ENCODE results near the gene F11R.

F11R gene

DNA sequence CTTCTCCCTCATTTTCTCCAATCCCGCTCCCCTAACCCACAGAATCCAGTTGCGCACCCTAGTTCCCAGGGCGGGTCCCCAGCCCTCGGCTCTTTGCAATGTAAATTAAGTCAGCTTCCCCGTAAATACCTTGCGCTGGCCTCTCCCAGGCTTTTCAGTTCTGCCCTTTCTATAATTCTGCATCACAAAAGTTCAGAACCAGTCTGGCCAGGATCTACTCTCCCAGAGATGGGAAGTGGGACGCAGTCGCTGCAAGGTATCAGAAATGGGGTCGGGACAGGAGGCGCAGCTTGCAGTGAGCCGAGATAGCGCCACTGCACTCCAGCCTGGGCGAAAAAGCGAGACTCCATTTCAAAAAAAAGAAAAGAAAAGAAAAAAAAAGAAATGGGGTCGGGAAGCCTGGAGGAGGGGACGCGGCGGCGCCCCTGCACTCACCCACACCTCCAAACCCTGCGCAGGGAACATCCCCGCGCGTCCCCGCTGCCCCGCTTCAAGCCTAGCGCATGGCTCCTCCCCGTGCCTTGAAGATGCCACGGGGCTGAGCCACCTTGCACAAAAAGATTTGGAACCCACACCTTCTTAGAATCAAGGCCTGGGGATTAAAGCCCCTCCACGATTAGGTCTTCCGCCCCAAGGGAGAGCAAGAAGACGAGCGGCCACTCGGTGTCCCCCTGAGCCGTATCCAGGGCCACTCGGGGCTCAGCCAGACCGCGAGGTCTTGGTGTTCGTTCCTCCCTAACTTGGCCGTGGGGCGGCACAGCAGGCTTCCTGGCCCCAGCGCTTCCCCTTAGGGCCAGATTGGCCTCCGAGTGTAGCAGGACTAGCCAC is 39.2 kb downstream of the F11R start:
- no peak overlapping the region for H3K27ac ChIP-seq (ENCODE audit: extremely low read depth, low read depth, low read length)
- TF ChIP-seq ZNF416 (tag by site-specific recombination; IDR thresholded peaks at IDR 0.05) (no peak), ZNF768 (tag by site-specific recombination; IDR thresholded peaks at IDR 0.05) (no peak), ZNF140 (tag by site-specific recombination; IDR thresholded peaks at IDR 0.05) (no peak), ZNF280D (tag by site-specific recombination; IDR thresholded peaks at IDR 0.05) (no peak), ZNF670 (tag by site-specific recombination; IDR thresholded peaks at IDR 0.05; ENCODE audit: low read depth) (no peak), ZSCAN30 (tag by site-specific recombination; IDR thresholded peaks at IDR 0.05) (no peak), ZNF510 (tag by site-specific recombination; IDR thresholded peaks at IDR 0.05; ENCODE audit: insufficient replicate concordance) (no peak), KLF7 (tag by site-specific recombination; IDR thresholded peaks at IDR 0.05; ENCODE audit: borderline replicate concordance) (no peak), ZNF324 (tag by site-specific recombination; IDR thresholded peaks at IDR 0.05) (no peak), ZNF391 (tag by site-specific recombination; IDR thresholded peaks at IDR 0.05; ENCODE audit: borderline replicate concordance, low read depth) (no peak), KLF10 (tag by site-specific recombination; IDR thresholded peaks at IDR 0.05) (no peak), ZNF274 (IDR thresholded peaks at IDR 0.05; ENCODE audit: low read length) (no peak), ZNF274 (tag by site-specific recombination; IDR thresholded peaks at IDR 0.05; ENCODE audit: borderline replicate concordance) (no peak), ZBTB1 (tag by site-specific recombination; IDR thresholded peaks at IDR 0.05) (no peak)
- TF ChIP-seq, protein P1, sequence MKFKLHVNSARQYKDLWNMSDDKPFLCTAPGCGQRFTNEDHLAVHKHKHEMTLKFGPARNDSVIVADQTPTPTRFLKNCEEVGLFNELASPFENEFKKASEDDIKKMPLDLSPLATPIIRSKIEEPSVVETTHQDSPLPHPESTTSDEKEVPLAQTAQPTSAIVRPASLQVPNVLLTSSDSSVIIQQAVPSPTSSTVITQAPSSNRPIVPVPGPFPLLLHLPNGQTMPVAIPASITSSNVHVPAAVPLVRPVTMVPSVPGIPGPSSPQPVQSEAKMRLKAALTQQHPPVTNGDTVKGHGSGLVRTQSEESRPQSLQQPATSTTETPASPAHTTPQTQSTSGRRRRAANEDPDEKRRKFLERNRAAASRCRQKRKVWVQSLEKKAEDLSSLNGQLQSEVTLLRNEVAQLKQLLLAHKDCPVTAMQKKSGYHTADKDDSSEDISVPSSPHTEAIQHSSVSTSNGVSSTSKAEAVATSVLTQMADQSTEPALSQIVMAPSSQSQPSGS (tag by site-specific recombination; IDR thresholded peaks at IDR 0.05; ENCODE audit: low read depth) = no peak
- TF ChIP-seq, protein P2, sequence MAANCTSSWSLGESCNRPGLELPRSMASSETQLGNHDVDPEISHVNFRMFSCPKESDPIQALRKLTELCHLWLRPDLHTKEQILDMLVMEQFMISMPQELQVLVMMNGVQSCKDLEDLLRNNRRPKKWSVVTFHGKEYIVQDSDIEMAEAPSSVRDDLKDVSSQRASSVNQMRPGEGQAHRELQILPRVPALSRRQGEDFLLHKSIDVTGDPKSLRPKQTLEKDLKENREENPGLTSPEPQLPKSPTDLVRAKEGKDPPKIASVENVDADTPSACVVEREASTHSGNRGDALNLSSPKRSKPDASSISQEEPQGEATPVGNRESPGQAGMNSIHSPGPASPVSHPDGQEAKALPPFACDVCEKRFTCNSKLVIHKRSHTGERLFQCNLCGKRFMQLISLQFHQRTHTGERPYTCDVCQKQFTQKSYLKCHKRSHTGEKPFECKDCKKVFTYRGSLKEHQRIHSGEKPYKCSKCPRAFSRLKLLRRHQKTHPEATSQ (tag by site-specific recombination; IDR thresholded peaks at IDR 0.05) = no peak
- TF ChIP-seq, protein P3, sequence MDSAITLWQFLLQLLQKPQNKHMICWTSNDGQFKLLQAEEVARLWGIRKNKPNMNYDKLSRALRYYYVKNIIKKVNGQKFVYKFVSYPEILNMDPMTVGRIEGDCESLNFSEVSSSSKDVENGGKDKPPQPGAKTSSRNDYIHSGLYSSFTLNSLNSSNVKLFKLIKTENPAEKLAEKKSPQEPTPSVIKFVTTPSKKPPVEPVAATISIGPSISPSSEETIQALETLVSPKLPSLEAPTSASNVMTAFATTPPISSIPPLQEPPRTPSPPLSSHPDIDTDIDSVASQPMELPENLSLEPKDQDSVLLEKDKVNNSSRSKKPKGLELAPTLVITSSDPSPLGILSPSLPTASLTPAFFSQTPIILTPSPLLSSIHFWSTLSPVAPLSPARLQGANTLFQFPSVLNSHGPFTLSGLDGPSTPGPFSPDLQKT (IDR thresholded peaks at IDR 0.05; ENCODE audit: borderline replicate concordance, low read depth, low read length) = no peak
- no peaks in the 10 kb centered on the region for H3K9me3 ChIP-seq (ENCODE audit: control insufficient read depth, insufficient read depth, low read depth, low read length)
- H3K4me3 ChIP-seq (ENCODE audit: low read depth, low read length) = no peak overlapping the region
- no peaks in the 10 kb centered on the region for H3K36me3 ChIP-seq (ENCODE audit: control insufficient read depth in 2 of 2, insufficient read depth in 1 of 2, low read length in 2 of 2)
- POLR2A ChIA-PET = no interaction called here
- CTCF ChIA-PET = interaction anchor here (0.6 kb wide), 1 partner anchor 73 kb away, joined by 3 read pairs; no protein-coding TSS in a partner anchor
- H3K4me1 ChIP-seq (ENCODE audit: control insufficient read depth, insufficient read depth, low read length) = peaks cover 7% of the 10 kb centered on the region; the same call in 1 of the 2 replicates

DNA sequence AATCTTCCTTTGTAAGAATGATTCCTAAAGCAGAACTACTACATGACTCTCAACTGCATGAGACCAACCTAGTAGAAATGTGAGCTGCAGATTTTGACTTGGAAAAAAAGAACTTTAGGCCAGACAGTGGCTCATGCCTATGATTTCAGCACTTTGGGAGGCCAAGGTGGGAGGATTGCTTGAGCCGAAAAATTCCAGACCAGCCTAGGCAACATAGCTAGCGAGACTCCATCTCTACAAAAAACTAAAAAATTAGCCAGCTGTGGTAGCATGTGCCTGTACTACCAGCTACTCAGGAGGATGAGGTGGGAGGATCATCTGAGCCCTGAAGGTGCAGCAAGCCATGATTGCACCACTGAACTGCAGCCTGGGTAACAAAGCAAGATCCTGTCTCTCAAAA is 41.7 kb downstream of the F11R start:
- Histone ChIP-seq H3K4me1 (ENCODE audit: control insufficient read depth, insufficient read depth, low read length) (peaks cover 7% of the 10 kb centered on the region; the same call in 1 of the 2 replicates), H3K4me3 (ENCODE audit: low read depth, low read length) (no peak overlapping the region), H3K27ac (ENCODE audit: extremely low read depth, low read depth, low read length) (no peak overlapping the region), H3K9me3 (ENCODE audit: control insufficient read depth, insufficient read depth, low read depth, low read length) (no peaks in the 10 kb centered on the region), H3K36me3 (ENCODE audit: control insufficient read depth in 2 of 2, insufficient read depth in 1 of 2, low read length in 2 of 2) (no peaks in the 10 kb centered on the region)
- TF ChIP-seq EGR2 (tag by site-specific recombination; IDR thresholded peaks at IDR 0.05; ENCODE audit: low read depth) = 0 out of 2 replicates have a peak, but pooled peaks have one; percentile 8
- peak; percentile 60 for TF ChIP-seq ZBTB17 (tag by site-specific recombination; IDR thresholded peaks at IDR 0.05)
- peak; percentile 13; the same call in 1 of the 2 replicates for TF ChIP-seq ZFHX2 (tag by site-specific recombination; conservative IDR thresholded peaks at IDR 0.05)
- no peak for TF ChIP-seq ZBTB11 (tag by site-specific recombination; conservative IDR thresholded peaks at IDR 0.05; ENCODE audit: low read depth)
- TF ChIP-seq ZNF776 (tag by site-specific recombination; IDR thresholded peaks at IDR 0.05; ENCODE audit: borderline replicate concordance) = no peak
- TF ChIP-seq REPIN1 (tag by site-specific recombination; IDR thresholded peaks at IDR 0.05; ENCODE audit: low read depth) = no peak
- TF ChIP-seq ZNF600 (tag by site-specific recombination; IDR thresholded peaks at IDR 0.05) = 0 out of 2 replicates have a peak, but pooled peaks have one; percentile 14
- POLR2A ChIA-PET = no interaction called here
- CTCF ChIA-PET = interaction anchor here (0.6 to 2.7 kb wide), 7 partner anchors 10 to 252 kb away, joined by 3 to 11 read pairs (median 3); partner anchors contain the start of gene DEDD
